Astrocyte of the cerebellum (primary cell): ENCODE data around the gene MEF2A.

ENCODE experiments used
- DNase-seq: peaks from one replicate; pipeline ENCODE4 v3.0.0-alpha.2; 2011; ENCODE audit warnings: low read depth
- H3K4me3 ChIP-seq: 2 replicates; pipeline ENCODE4 v1.5.1; 2011; ENCODE audit warnings: mild to moderate bottlenecking, low read depth, low read length, moderate library complexity
- CTCF ChIP-seq: IDR thresholded peaks from 2 replicates; pipeline ENCODE4 v1.5.1; 2012; ENCODE audit warnings: low read length, low read depth, moderate library complexity, mild to moderate bottlenecking; ENCODE audit errors: missing control alignments
- in situ Hi-C: cut with HindIII; loops from 2 replicates; pipeline ENCODE4 v1.10.0; 2017; ENCODE audit warnings: low sequenced_read_pairs

MEF2A gene

GRCh38 chr15:99631255-99631654 lies 65.5 kb downstream of the MEF2A start:
- no peak for DNase-seq
- H3K4me3 ChIP-seq = no peak overlapping the region
- no peak for TF ChIP-seq CTCF
- in situ Hi-C loops = no loop called here

- in situ Hi-C loops = no loop called here
- TF ChIP-seq CTCF = no peak
- DNase-seq = no peak
- H3K4me3 ChIP-seq = no peak overlapping the region
These were observed 66.7 kb downstream of the MEF2A start for GRCh38 chr15:99632521-99632920.

- no peak overlapping the region for H3K4me3 ChIP-seq
- TF ChIP-seq CTCF = no peak
- in situ Hi-C loops = no loop called here
- no peak for DNase-seq
These were observed 67.9 kb downstream of the MEF2A start for GRCh38 chr15:99633655-99634054.

GRCh38 chr15:99634576-99634975 lies 68.8 kb downstream of the MEF2A start:
- H3K4me3 ChIP-seq = no peak overlapping the region
- DNase-seq = no peak
- no peak for TF ChIP-seq CTCF
- in situ Hi-C loops = no loop called here

GRCh38 chr15:99635145-99635544 lies 69.4 kb downstream of the MEF2A start:
- TF ChIP-seq CTCF = no peak
- no peak overlapping the region for H3K4me3 ChIP-seq
- in situ Hi-C loops = no loop called here
- no peak for DNase-seq

- no peak for DNase-seq
- in situ Hi-C loops = no loop called here
- H3K4me3 ChIP-seq = no peak overlapping the region
- TF ChIP-seq CTCF = no peak
These were observed 70.0 kb downstream of the MEF2A start for GRCh38 chr15:99635794-99636193.
